ENCODE measurements around the gene MAP2K7.
"Not testable (repeated sequence)": the region's sequence is repeated elsewhere in the genome, so short reads cannot be mapped to it uniquely, and the experiment has no call there.

Gene MAP2K7

GRCh38 chr19:7920519-7921301 is 17.0 kb downstream of the MAP2K7 start:
- peak; percentile 99 for DNase-seq

GRCh38 chr19:7921302-7921966 is 17.8 kb downstream of the MAP2K7 start:
- no peak for DNase-seq

- no peak for DNase-seq
These were observed 18.5 kb downstream of the MAP2K7 start for GRCh38 chr19:7921967-7922835.

- no peak for DNase-seq
These were observed 19.1 kb downstream of the MAP2K7 start for GRCh38 chr19:7922836-7923195.

GRCh38 chr19:7923295-7924191 is 19.9 kb downstream of the MAP2K7 start:
- DNase-seq = no peak

- no peak for DNase-seq
These were observed 20.6 kb downstream of the MAP2K7 start for GRCh38 chr19:7924241-7924640.

- no peak for DNase-seq
These were observed 21.0 kb downstream of the MAP2K7 start for GRCh38 chr19:7924651-7925170.

- peak; percentile 94 for DNase-seq
These were observed 21.6 kb downstream of the MAP2K7 start for GRCh38 chr19:7925171-7925851.

GRCh38 chr19:7926021-7926726 is 22.5 kb downstream of the MAP2K7 start, which contains the start of gene CTXN1:
Gene CTXN1 (minus strand): TSS chr19:7926135. CDS start chr19:7925538, 597 bp downstream.
- peak; percentile 88 for DNase-seq

- no peak for DNase-seq
These were observed 23.3 kb downstream of the MAP2K7 start for GRCh38 chr19:7926727-7927604.

GRCh38 chr19:7927605-7928333 is 24.1 kb downstream of the MAP2K7 start:
- no peak for DNase-seq

GRCh38 chr19:7928334-7928706 is 24.6 kb downstream of the MAP2K7 start:
- DNase-seq = no peak

GRCh38 chr19:7928741-7929701 is 25.3 kb downstream of the MAP2K7 start:
- peak; percentile 88 for DNase-seq

- not testable (repeated sequence) for DNase-seq
These were observed 26.4 kb downstream of the MAP2K7 start for GRCh38 chr19:7930030-7930429.

GRCh38 chr19:7930765-7931164 is 27.1 kb downstream of the MAP2K7 start:
- DNase-seq = no peak

GRCh38 chr19:7931221-7932061 is 27.8 kb downstream of the MAP2K7 start:
- no peak for DNase-seq

Measured in OCI-M1 (cell line).